ENCODE data around the gene FRMD1. TPM values are rescaled to one million over a fixed set of nuclear protein-coding genes. Genes with fewer than 3 reads are reported as not detected.

Gene FRMD1
- total RNA-seq, 1 experiment from 2014 or later = not detected

- DNase-seq (ENCODE audit: low read depth, low spot score) (no peak), ATAC-seq (no peak)
- CTCF ChIA-PET = no interaction called here
- intact Hi-C loops (cut with micrococcal nuclease) = no loop called here
- no TSS peak for BruUV-seq (replicated peaks)
- no peaks in the 10 kb centered on the region for H3K27me3 ChIP-seq (ENCODE audit: insufficient read depth, low read length)
- no peaks in the 10 kb centered on the region for H4K20me1 ChIP-seq (ENCODE audit: insufficient read depth)
- no peaks in the 10 kb centered on the region for H3K36me3 ChIP-seq (ENCODE audit: control insufficient read depth in 1 of 2, insufficient read depth in 2 of 2, low read length in 2 of 2)
- no peaks in the 10 kb centered on the region for H3K9me2 ChIP-seq (ENCODE audit: insufficient read depth)
- no peak overlapping the region for H2AFZ ChIP-seq (ENCODE audit: low read depth, low read length, poor library complexity, severe bottlenecking)
- no peak overlapping the region for H3K4me2 ChIP-seq (ENCODE audit: low read length)
- H3K9ac ChIP-seq (ENCODE audit: low read length) = no peak overlapping the region
- RAD21 ChIA-PET (ENCODE audit: low non-redundant PET in 1 of 2, low total read pairs in 2 of 2, uncharacterized antibody in 2 of 2, unreplicated experiment in 2 of 2) = no interaction called here
- no peak overlapping the region for H3K4me3 ChIP-seq (replicated peaks in 1 of 2; ENCODE audit: low read depth in 1 of 2, low read length in 2 of 2)
- POLR2A ChIA-PET = no interaction called here
- TF ChIP-seq ATF3 (IDR thresholded peaks at IDR 0.05) (no peak), ELF1 (IDR thresholded peaks at IDR 0.05; ENCODE audit: borderline replicate concordance, low read depth) (no peak), TCF7L2 (IDR thresholded peaks at IDR 0.05; ENCODE audit: borderline replicate concordance, extremely low read depth, insufficient read depth, insufficient read length) (no peak), RAD21 (IDR thresholded peaks at IDR 0.05; ENCODE audit: low read depth) (no peak), SP1 (IDR thresholded peaks at IDR 0.05; ENCODE audit: low read depth) (no peak), POLR2A (IDR thresholded peaks at IDR 0.05; ENCODE audit: borderline replicate concordance, extremely low read depth, insufficient read depth, insufficient read length) (no peak)
- TF ChIP-seq, protein P1, sequence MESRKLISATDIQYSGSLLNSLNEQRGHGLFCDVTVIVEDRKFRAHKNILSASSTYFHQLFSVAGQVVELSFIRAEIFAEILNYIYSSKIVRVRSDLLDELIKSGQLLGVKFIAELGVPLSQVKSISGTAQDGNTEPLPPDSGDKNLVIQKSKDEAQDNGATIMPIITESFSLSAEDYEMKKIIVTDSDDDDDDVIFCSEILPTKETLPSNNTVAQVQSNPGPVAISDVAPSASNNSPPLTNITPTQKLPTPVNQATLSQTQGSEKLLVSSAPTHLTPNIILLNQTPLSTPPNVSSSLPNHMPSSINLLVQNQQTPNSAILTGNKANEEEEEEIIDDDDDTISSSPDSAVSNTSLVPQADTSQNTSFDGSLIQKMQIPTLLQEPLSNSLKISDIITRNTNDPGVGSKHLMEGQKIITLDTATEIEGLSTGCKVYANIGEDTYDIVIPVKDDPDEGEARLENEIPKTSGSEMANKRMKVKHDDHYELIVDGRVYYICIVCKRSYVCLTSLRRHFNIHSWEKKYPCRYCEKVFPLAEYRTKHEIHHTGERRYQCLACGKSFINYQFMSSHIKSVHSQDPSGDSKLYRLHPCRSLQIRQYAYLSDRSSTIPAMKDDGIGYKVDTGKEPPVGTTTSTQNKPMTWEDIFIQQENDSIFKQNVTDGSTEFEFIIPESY (IDR thresholded peaks at IDR 0.05; ENCODE audit: extremely low read depth, insufficient replicate concordance, low read length) = no peak
- H3K79me2 ChIP-seq (ENCODE audit: insufficient read depth, low read length) = no peaks in the 10 kb centered on the region
- no peaks in the 10 kb centered on the region for H3K9me3 ChIP-seq (ENCODE audit: control insufficient read depth in 1 of 2, insufficient read depth in 1 of 2, low read depth in 1 of 2, low read length in 2 of 2)
- no peak overlapping the region for H3K27ac ChIP-seq (ENCODE audit: low read depth, low read length)
- H3K4me1 ChIP-seq (ENCODE audit: control insufficient read depth in 1 of 2, insufficient read depth in 2 of 2, low read length in 2 of 2) = peaks cover 0 to 4% of the 10 kb centered on the region in 2 experiments; a peak in 1 of 4 replicates
Measured at GRCh38 chr6:168050225-168050880, 28.7 kb downstream of the FRMD1 start.

All from HCT116 (cell line).